ENCODE measurements around the gene FOXK1.

Gene FOXK1

GRCh38 chr7:4763091-4763793 is 81.1 kb downstream of the FOXK1 start:
- no peak overlapping the region for H3K27ac ChIP-seq
- no peak for TF ChIP-seq ZFX (IDR thresholded peaks at IDR 0.05; ENCODE audit: borderline replicate concordance)
- no peak for TF ChIP-seq CTCF (IDR thresholded peaks at IDR 0.05)

GRCh38 chr7:4763794-4764185 is 81.7 kb downstream of the FOXK1 start:
- TF ChIP-seq CTCF (IDR thresholded peaks at IDR 0.05), result no peak
- TF ChIP-seq ZFX (IDR thresholded peaks at IDR 0.05; ENCODE audit: borderline replicate concordance), result no peak
- H3K27ac ChIP-seq, result no peak overlapping the region

GRCh38 chr7:4764402-4765007 is 82.4 kb downstream of the FOXK1 start:
- TF ChIP-seq CTCF (IDR thresholded peaks at IDR 0.05) (no peak), ZFX (IDR thresholded peaks at IDR 0.05; ENCODE audit: borderline replicate concordance) (no peak)
- H3K27ac ChIP-seq, result no peak overlapping the region

GRCh38 chr7:4765776-4766490 is 83.8 kb downstream of the FOXK1 start:
- no peak overlapping the region for H3K27ac ChIP-seq

GRCh38 chr7:4766666-4767519 is 84.8 kb downstream of the FOXK1 start:
- no peak for TF ChIP-seq CTCF (IDR thresholded peaks at IDR 0.05)
- no peak for TF ChIP-seq ZFX (IDR thresholded peaks at IDR 0.05; ENCODE audit: borderline replicate concordance)
- no peak overlapping the region for H3K27ac ChIP-seq

More at GRCh38 chr7:4765776-4766490, 83.8 kb downstream of the FOXK1 start:
- TF ChIP-seq CTCF (IDR thresholded peaks at IDR 0.05) (peak; percentile 47), ZFX (IDR thresholded peaks at IDR 0.05; ENCODE audit: borderline replicate concordance) (no peak)

GRCh38 chr7:4768597-4769569 is 86.8 kb downstream of the FOXK1 start:
- TF ChIP-seq ZFX (IDR thresholded peaks at IDR 0.05; ENCODE audit: borderline replicate concordance) (no peak), CTCF (IDR thresholded peaks at IDR 0.05) (no peak)

More at GRCh38 chr7:4768597-4769569, 86.8 kb downstream of the FOXK1 start:
- H3K27ac ChIP-seq, result no peak overlapping the region; the same call in 1 of the 2 replicates

All from 22Rv1 (cell line).